ENCODE measurements around the gene TUBGCP5.
"Not testable (repeated sequence)": the region's sequence is repeated elsewhere in the genome, so short reads cannot be mapped to it uniquely, and the experiment has no call there.

TUBGCP5 gene

GRCh38 chr15:23039917-23040281 lies 530 bp upstream of the TUBGCP5 start:
- no peak for DNase-seq

- peak; percentile 68 for DNase-seq
Observed at GRCh38 chr15:23038726-23039142, 635 bp downstream of the TUBGCP5 start.

- peak; percentile 12 for DNase-seq
Observed at GRCh38 chr15:23035964-23036566, 3.3 kb downstream of the TUBGCP5 start.

GRCh38 chr15:23033979-23034378 lies 5.4 kb downstream of the TUBGCP5 start:
- no peak for DNase-seq

GRCh38 chr15:23026218-23026617 lies 13.2 kb downstream of the TUBGCP5 start:
- DNase-seq: no peak

- DNase-seq: no peak
Observed at GRCh38 chr15:23022156-23022555, 17.2 kb downstream of the TUBGCP5 start.

- DNase-seq: no peak
Observed at GRCh38 chr15:23014394-23015000, 24.9 kb downstream of the TUBGCP5 start.

- no peak for DNase-seq
Observed at GRCh38 chr15:23013681-23014080, 25.7 kb downstream of the TUBGCP5 start.

- DNase-seq: not testable (repeated sequence)
Observed at GRCh38 chr15:23012616-23013015, 26.8 kb downstream of the TUBGCP5 start.

GRCh38 chr15:23003736-23004135 lies 35.6 kb downstream of the TUBGCP5 start:
- DNase-seq: no peak

GRCh38 chr15:23002920-23003319 lies 36.4 kb downstream of the TUBGCP5 start:
- DNase-seq: no peak

- DNase-seq: no peak
Observed at GRCh38 chr15:22995795-22996194, 43.6 kb downstream of the TUBGCP5 start.

GRCh38 chr15:22992024-22992326 lies 47.4 kb downstream of the TUBGCP5 start:
- DNase-seq: no peak

GRCh38 chr15:22989576-22990477 lies 49.5 kb downstream of the TUBGCP5 start:
- DNase-seq: no peak

GRCh38 chr15:22988811-22989210 lies 50.6 kb downstream of the TUBGCP5 start:
- no peak for DNase-seq

- DNase-seq: not testable (repeated sequence)
Observed at GRCh38 chr15:22981931-22982330, 57.4 kb downstream of the TUBGCP5 start.

- no peak for DNase-seq
Observed at GRCh38 chr15:22981051-22981840, 58.1 kb downstream of the TUBGCP5 start.

- DNase-seq: peak; percentile 70
Observed at GRCh38 chr15:22980189-22981050, 58.9 kb downstream of the TUBGCP5 start, which contains the start of gene CYFIP1. Gene CYFIP1 (minus strand): TSS chr15:22980368. CDS start chr15:22947285, 33,083 bp downstream.

GRCh38 chr15:22979238-22980188 lies 59.9 kb downstream of the TUBGCP5 start:
- no peak for DNase-seq

- no peak for DNase-seq
Observed at GRCh38 chr15:22978691-22979237, 60.6 kb downstream of the TUBGCP5 start.

- DNase-seq: no peak
Observed at GRCh38 chr15:22974745-22975144, 64.6 kb downstream of the TUBGCP5 start.

Data from kidney glomerular epithelial cell (primary cell).